Chondrocyte (in vitro differentiated cells): ENCODE results near the gene RHBDF2. TPM values are rescaled to one million over a fixed set of nuclear protein-coding genes. Genes with fewer than 3 reads are reported as not detected.
A peak's percentile ranks its signal among the peaks of the same experiment; 100 is the strongest.

Experiments
- DNase-seq: peaks from one replicate; pipeline ENCODE4 v3.0.0; 2021; ENCODE audit warnings: mixed read lengths, low spot score
- H3K27ac Mint-ChIP-seq: one replicate; pipeline ENCODE4 v1.8.0; 2021; ENCODE audit warnings: mild to moderate bottlenecking, moderate library complexity, mixed read lengths; ENCODE audit not compliant: unreplicated experiment
- H3K27me3 Mint-ChIP-seq: 2 replicates; pipeline ENCODE4 v1.8.0; 2021; ENCODE audit warnings: low read depth, mixed read lengths
- H3K36me3 Mint-ChIP-seq: 2 replicates; pipeline ENCODE4 v1.8.0; 2021; ENCODE audit warnings: low read depth, mixed read lengths
- H3K4me1 Mint-ChIP-seq: 2 replicates; pipeline ENCODE4 v1.8.0; 2021; ENCODE audit warnings: low read depth, mild to moderate bottlenecking, mixed read lengths
- H3K4me3 Mint-ChIP-seq: one replicate; pipeline ENCODE4 v1.8.0; 2021; ENCODE audit warnings: mild to moderate bottlenecking, moderate library complexity, mixed read lengths; ENCODE audit not compliant: unreplicated experiment
- H3K9me3 Mint-ChIP-seq: 2 replicates; pipeline ENCODE4 v1.8.0; 2021; ENCODE audit warnings: low read depth, mixed read lengths
- total RNA-seq: library from RNA; stranded (reverse); gene quantifications from 3 replicates; pipeline ENCODE4 v1.2.1, GENCODE V29; 2021
- TF ChIP-seq, protein P1 (sequence below): fragments of 200-600 bp; sonication (generic); IDR thresholded peaks from 2 replicates; pipeline ENCODE4 v1.5.0; 2021; ENCODE audit warnings: antibody characterized with exemption, mild to moderate bottlenecking, moderate library complexity

RHBDF2 gene
- total RNA-seq, 1 donor from 2014 or later: 5.4 TPM

DNA sequence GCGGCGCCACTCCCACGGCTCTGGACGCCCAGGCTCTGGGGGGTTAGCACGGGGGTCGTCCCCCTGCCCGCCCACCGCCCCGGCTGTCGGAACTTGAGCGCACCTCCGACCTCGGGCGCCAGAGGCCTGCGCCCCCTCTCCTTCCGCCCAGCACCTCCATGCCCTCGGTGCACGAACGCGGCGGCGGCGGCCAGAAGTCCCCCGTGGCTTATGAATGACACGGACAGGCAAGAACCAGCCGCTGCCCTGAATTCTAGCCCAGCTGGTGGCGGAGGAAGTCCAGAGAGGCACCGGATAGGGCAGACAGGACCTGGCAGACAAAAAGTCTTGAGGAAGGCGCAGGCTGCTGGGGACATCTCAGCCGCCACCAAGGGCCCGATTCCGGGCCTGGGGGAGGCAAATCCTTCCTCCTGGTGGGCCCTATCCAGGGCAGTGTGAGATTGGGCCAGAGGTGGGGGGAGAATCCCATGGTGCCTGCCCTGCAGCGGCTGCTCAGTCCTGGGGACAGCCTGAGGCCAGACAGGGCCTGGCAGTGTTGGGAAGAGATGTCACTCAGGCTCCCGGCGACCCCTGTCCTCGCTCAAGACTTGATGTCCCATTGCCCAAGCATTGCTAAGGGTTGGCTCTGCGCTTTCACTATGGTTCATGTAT is 37.2 kb upstream of the RHBDF2 start:
- peak; percentile 86 for DNase-seq
- no peak overlapping the region for H3K27ac Mint-ChIP-seq
- TF ChIP-seq, protein P1, sequence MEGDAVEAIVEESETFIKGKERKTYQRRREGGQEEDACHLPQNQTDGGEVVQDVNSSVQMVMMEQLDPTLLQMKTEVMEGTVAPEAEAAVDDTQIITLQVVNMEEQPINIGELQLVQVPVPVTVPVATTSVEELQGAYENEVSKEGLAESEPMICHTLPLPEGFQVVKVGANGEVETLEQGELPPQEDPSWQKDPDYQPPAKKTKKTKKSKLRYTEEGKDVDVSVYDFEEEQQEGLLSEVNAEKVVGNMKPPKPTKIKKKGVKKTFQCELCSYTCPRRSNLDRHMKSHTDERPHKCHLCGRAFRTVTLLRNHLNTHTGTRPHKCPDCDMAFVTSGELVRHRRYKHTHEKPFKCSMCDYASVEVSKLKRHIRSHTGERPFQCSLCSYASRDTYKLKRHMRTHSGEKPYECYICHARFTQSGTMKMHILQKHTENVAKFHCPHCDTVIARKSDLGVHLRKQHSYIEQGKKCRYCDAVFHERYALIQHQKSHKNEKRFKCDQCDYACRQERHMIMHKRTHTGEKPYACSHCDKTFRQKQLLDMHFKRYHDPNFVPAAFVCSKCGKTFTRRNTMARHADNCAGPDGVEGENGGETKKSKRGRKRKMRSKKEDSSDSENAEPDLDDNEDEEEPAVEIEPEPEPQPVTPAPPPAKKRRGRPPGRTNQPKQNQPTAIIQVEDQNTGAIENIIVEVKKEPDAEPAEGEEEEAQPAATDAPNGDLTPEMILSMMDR: no peak
- peak overlapping the region; percentile 46 for H3K4me3 Mint-ChIP-seq
- peaks cover 10% of the 10 kb centered on the region for H3K4me1 Mint-ChIP-seq
- H3K36me3 Mint-ChIP-seq: no peaks in the 10 kb centered on the region
- no peaks in the 10 kb centered on the region for H3K9me3 Mint-ChIP-seq
- H3K27me3 Mint-ChIP-seq: no peaks in the 10 kb centered on the region

DNA sequence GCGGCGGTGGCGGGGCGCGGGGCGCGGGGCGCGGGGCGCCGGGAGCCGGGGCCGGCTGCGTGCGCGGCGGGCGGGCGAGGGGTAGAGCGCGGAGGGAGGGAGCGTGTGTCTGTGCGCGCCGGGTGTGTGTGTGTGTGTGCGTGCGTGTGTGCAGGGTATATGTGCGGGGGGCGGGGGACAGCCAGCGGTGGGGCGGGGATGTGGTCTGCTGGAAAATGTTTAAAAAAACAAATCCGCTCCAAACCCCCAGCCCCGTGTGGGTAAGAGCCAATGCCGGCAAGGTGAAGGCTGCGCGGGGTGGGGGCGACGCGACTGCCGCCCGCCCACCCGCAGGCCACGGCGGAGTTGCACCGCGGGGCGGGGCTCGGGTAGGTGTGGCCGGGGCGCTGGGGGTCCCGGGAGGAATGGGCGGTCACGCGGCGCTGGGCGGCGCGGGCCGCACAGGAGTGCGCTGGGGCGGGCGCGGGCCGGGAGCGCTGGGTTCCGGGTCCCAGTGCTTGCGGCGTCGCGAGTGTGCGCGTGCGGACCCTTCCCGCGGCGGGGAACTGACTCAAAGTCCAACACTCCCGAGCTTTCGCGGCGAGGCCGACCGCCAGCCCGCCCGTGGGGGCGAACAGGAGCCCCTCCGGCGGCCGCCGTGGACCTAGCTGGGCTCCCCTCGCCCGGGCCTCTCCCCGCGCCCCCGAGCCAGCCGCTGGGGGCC is 36.5 kb upstream of the RHBDF2 start, which contains the start of gene CYGB:
CYGB (minus strand) TSS at position 132 of the 703 bp plus-strand sequence. CDS start 167 bp downstream, outside the sequence.
- TF ChIP-seq, protein P1: no peak
- H3K27ac Mint-ChIP-seq: no peak within 1 kb of the TSS

DNA sequence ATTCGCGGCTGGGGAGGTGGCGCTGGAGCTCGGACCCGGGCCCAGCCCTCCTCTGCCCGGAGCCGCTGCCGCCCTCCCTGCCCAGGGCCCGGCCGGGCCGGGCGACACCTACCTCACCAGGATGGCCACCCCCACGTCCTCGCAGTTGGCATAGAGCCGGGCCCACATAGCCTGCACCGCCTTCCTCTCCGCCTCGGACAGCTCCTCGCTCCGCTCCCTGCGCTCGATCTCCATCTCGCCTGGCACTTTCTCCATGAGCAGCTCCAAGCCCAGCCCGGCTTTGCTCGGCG is 36.0 kb upstream of the RHBDF2 start:
- H3K27ac Mint-ChIP-seq: no peak overlapping the region
- H3K4me1 Mint-ChIP-seq: peaks cover 10% of the 10 kb centered on the region
- TF ChIP-seq, protein P1: no peak
- DNase-seq: peak; percentile 79
- H3K9me3 Mint-ChIP-seq: no peaks in the 10 kb centered on the region
- peak overlapping the region; percentile 53 for H3K4me3 Mint-ChIP-seq
- no peaks in the 10 kb centered on the region for H3K27me3 Mint-ChIP-seq
- H3K36me3 Mint-ChIP-seq: no peaks in the 10 kb centered on the region

More for the DNA sequence above, 36.5 kb upstream of the RHBDF2 start, which contains the start of gene CYGB:
- H3K9me3 Mint-ChIP-seq: no peaks in the 10 kb centered on the region
- H3K36me3 Mint-ChIP-seq: no peaks in the 10 kb centered on the region
- peaks cover 10% of the 10 kb centered on the region for H3K4me1 Mint-ChIP-seq
- peak; percentile 78 for DNase-seq
- H3K4me3 Mint-ChIP-seq: peak within 1 kb of the TSS; percentile 53
- H3K27me3 Mint-ChIP-seq: no peaks in the 10 kb centered on the region

DNA sequence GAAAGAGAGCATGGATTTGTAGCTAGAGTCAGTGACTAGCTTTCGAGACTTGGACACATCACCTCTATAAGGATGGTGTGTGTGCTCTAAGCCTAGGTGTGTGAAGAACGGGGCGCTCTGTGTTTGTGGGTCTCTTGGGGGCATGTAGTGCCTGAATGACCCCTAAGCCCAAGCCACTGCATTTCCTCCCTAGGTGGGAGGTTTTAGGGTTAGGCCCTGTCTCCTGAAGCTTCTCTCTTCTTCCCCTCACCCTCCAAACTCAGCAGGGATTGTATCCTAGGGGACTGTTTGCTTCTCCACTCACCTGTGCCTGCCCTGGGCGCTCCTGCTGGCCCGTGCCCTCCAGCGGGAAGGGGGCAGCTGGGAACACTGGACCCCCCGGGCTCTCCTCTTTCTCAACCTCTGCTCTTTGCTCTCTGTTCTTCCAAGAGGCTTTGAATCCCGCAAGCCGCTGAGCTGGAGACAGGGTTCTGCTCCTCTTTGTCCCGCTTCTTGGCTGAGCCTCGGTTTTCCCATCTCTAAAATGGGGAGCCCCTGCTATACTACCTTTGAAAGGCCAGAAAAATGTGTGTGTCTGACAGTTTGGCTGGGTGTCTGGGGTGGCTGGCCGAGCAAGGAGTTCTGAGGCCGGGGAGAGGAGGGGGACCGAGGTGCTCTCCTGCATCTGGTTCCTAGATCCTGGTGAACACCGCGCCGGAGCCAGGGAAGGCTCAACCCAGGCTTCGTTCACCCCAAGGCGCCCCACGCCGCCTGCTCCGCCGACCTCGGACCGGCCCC is 35.5 kb upstream of the RHBDF2 start:
- Mint-ChIP-seq H3K36me3 (no peaks in the 10 kb centered on the region), H3K27me3 (no peaks in the 10 kb centered on the region), H3K4me1 (peaks cover 14% of the 10 kb centered on the region), H3K4me3 (peak overlapping the region; percentile 9), H3K9me3 (no peaks in the 10 kb centered on the region), H3K27ac (no peak overlapping the region)
- TF ChIP-seq, protein P1: no peak
- peak; percentile 75 for DNase-seq
